GM13976 (cell line): ENCODE data around the gene NDUFAF4.

ENCODE experiments used
- DNase-seq: peaks from one replicate; pipeline ENCODE4 v3.0.0; 2012; ENCODE audit warnings: low spot score
- CTCF ChIP-seq: IDR thresholded peaks from 2 replicates; pipeline ENCODE4 v1.5.1; 2012; ENCODE audit warnings: borderline replicate concordance, mild to moderate bottlenecking; ENCODE audit not compliant: insufficient read depth; ENCODE audit errors: extremely low read depth, missing control alignments, control extremely low read depth
- in situ Hi-C: fragments of 300-500 bp; cut with MboI; formaldehyde crosslinking; loops from one replicate; pipeline ENCODE4 v1.12.0; 2022; ENCODE audit warnings: low sequenced_read_pairs, mixed read lengths, inconsistent platforms; ENCODE audit not compliant: unreplicated experiment

The NDUFAF4 gene

DNA sequence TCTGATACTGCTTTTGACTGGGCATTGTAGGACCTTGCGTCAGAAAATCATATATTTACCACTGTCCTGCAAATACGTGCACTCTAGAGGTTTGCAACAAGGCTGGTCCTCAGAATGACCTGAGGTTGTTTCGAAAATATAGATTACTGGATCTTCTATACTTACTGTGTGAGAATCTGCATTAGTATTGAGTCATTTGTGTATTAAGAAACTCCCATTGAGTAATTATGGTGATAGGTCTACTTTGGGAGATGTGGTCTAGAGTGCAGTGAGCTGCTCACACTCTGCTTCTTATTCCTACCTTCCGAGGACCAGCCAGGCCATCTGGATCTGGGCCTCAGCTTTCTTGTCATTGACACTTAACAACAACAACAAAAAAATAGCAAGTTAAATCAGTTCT, 36.4 kb upstream of the NDUFAF4 start:
- no peak for DNase-seq
- TF ChIP-seq CTCF = no peak
- in situ Hi-C loops = no loop called here

GRCh38 chr6:96931198-96931597, 33.5 kb upstream of the NDUFAF4 start:
- no peak for TF ChIP-seq CTCF
- DNase-seq = no peak
- in situ Hi-C loops = no loop called here

DNA sequence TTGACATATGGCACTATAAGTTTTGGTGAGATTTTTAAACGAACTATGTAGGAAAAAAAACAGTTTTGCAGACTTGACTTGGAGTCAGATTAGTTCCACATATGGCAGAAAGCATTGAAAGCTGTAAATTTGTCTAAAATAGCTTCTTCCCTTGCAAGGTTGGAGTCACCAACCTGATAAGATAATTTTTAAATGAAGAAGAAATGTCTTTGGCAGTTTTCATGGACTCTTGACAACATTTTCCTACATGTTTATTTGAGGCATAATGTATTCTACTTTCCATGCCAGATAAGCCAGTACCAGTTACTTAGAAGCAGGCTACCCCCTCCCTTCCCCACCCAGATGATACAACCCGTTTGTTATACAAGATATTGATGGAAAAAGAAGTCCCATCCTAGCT, 32.0 kb upstream of the NDUFAF4 start:
- in situ Hi-C loops = no loop called here
- TF ChIP-seq CTCF = no peak
- DNase-seq = no peak

DNA sequence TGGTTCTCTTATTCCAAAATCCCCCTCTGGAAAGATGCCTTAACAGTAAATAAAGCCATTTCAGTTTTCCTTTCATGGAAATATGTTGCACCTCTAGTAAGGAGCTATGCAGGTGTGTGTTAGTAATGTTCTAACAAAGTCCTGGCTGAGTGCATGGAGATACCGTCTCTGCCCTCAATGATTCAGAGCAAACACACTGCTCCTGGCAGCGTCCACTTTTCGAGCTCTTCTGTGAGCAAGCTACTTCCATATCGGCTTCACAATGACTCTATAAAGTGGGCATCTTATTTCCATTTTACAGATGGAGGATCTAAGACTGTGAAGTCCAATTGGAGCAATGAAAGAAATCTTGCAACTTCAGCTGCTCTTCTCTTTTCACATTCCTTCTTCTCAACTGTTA, 30.0 kb upstream of the NDUFAF4 start:
- in situ Hi-C loops = no loop called here
- DNase-seq = no peak
- TF ChIP-seq CTCF = no peak

DNA sequence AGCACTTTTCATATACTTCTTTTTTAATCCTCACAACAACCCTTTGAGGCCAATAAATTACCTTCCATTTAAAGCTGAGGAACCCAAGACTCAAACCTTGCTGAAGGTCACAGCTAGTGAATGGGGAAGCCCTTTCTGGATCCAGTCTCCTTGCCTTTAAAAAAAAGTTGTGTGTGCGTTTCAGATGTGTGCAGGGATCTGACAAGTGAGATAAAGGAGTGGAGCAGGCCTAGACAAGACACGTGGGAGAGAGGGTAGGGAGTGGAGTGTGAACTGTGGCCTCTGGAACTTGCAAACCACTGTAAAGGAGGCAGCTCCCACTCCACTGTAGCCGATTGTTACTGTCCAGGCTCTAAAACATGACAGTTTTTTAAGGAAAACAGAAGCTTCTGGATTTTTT, 28.7 kb upstream of the NDUFAF4 start:
- no peak for TF ChIP-seq CTCF
- in situ Hi-C loops = no loop called here
- no peak for DNase-seq

DNA sequence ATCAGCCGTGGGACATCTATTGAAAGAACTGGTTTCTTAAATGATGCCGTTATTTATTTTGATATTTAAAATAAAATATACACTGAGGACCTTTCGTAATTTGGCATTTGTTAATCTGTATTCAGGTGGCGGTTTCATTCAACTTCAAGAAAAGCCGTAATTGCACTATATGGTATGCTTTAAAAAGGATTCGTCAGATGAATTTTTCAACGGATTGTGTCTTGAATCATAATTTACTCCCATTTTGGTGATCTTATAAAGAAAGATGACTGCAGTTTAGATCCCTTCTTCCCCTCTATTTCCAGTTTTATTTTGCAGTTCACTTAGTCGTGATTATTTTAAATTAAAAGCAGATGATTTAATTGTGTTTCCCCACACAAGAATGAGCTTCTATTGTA, 27.6 kb upstream of the NDUFAF4 start:
- DNase-seq = no peak
- in situ Hi-C loops = no loop called here
- no peak for TF ChIP-seq CTCF
